HepG2 (cell line): ENCODE results near the gene CLCN2. TPM values are rescaled to one million over a fixed set of nuclear protein-coding genes. Genes with fewer than 3 reads are reported as not detected.
A peak's percentile ranks its signal among the peaks of the same experiment; 100 is the strongest.

Experiments
- ATAC-seq: fragments of 200-7000 bp; cut with Tn5 transposase; 3 replicates; pipeline ENCODE4 v1.9.1; 2020; ENCODE audit warnings: mild to moderate bottlenecking, moderate library complexity
- Bru-seq: library from RNA; stranded (reverse); fragments of 400-500 nt; gene quantifications from one replicate; lab custom pipeline; 2021; lab: Mats Ljungman, UMichigan
- BruChase-seq, 2 experiments: library from RNA; stranded (reverse); fragments of 400-500 nt; gene quantifications; one replicate each; lab custom pipeline; 2021; lab: Mats Ljungman, UMichigan
- BruUV-seq: library from RNA; stranded (reverse); fragments of 400-500 nt; replicated peaks from 2 replicates; lab custom pipeline; 2021; lab: Mats Ljungman, UMichigan
- CTCF ChIA-PET: fragments of 300-600 bp; formaldehyde crosslinking; extraction: SDS; loops from one replicate; lab custom pipeline; 2021; ENCODE audit warnings: low total read pairs, inconsistent platforms, low intra/inter-chr PET ratio; lab: Yijun Ruan, JAX
- POLR2A ChIA-PET: fragments of 350-600 bp; sonication (Branson Sonifier 250); formaldehyde crosslinking; loops from one replicate; lab custom pipeline; 2020; ENCODE audit warnings: antibody characterized with exemption, inconsistent platforms; lab: Yijun Ruan, JAX
- DNase-seq: peaks from one replicate; pipeline ENCODE4 v3.0.0-alpha.2; 2015; ENCODE audit warnings: low spot score
- FAIRE-seq: peaks from 3 replicates; lab custom pipeline; 2011; peaks lifted over from hg19 to GRCh38; lab: Jason Lieb, UNC
- H2AFZ ChIP-seq: one replicate; pipeline ENCODE4 v1.6.1; 2011; ENCODE audit warnings: low read length, inconsistent platforms
- H3K27ac ChIP-seq: fragments of 300-600 bp; 3 replicates; pipeline ENCODE4 v1.8.0; 2011; ENCODE audit warnings: mixed run types, mild to moderate bottlenecking, mixed read lengths, low read length, inconsistent platforms; ENCODE audit not compliant: insufficient read depth; ENCODE audit errors: extremely low read length
- H3K27me3 ChIP-seq, 2 experiments: fragments of 200-600 bp in 1 of 2; 2 replicates in 1 of 2; 3 replicates in 1 of 2; pipeline versions ENCODE4 v1.6.0 to v1.8.0; 2011; ENCODE audit warnings: low read length in 2 of 2, mild to moderate bottlenecking in 2 of 2, moderate library complexity in 2 of 2, inconsistent platforms in 1 of 2; ENCODE audit not compliant: insufficient read depth in 2 of 2, control insufficient read depth in 1 of 2
- H3K36me3 ChIP-seq, 2 experiments: fragments of 200-600 bp in 1 of 2; replicated peaks in 1 of 2; 2 replicates in 1 of 2; 3 replicates in 1 of 2; pipeline versions ENCODE4 v1.5.1 to v1.8.0; 2011; ENCODE audit warnings: low read length in 2 of 2, inconsistent platforms in 1 of 2; ENCODE audit not compliant: insufficient read depth in 2 of 2, control insufficient read depth in 1 of 2
- H3K4me1 ChIP-seq: 2 replicates; pipeline ENCODE4 v1.5.1; 2012; ENCODE audit warnings: low read length, inconsistent platforms; ENCODE audit not compliant: insufficient read depth
- H3K4me2 ChIP-seq: 2 replicates; pipeline ENCODE4 v1.6.0; 2011; ENCODE audit warnings: low read depth, low read length, inconsistent platforms
- H3K4me3 ChIP-seq, 3 experiments: fragments of 200-600 bp in 1 of 3; sonication (generic), shearing (Covaris generic) in 1 of 3; replicated peaks in 1 of 3; 2 replicates each; pipeline ENCODE4 v1.5.1; 2011 to 2016; ENCODE audit warnings: low read length in 3 of 3, inconsistent platforms in 2 of 3, low read depth in 2 of 3, mild to moderate bottlenecking in 2 of 3, control low read depth in 1 of 3, mixed read lengths in 1 of 3; ENCODE audit not compliant: insufficient read depth in 1 of 3
- H3K79me2 ChIP-seq: one replicate; pipeline ENCODE4 v1.6.1; 2011; ENCODE audit warnings: low read length, inconsistent platforms; ENCODE audit not compliant: insufficient read depth
- H3K9ac ChIP-seq: 2 replicates; pipeline ENCODE4 v1.6.0; 2011; ENCODE audit warnings: mild to moderate bottlenecking, low read depth, low read length, inconsistent platforms; ENCODE audit not compliant: insufficient read depth
- H3K9me3 ChIP-seq: 2 replicates; pipeline ENCODE4 v1.5.1; 2012; ENCODE audit warnings: mild to moderate bottlenecking, low read length
- H4K20me1 ChIP-seq: 2 replicates; pipeline ENCODE4 v1.6.0; 2011; ENCODE audit warnings: inconsistent platforms, mild to moderate bottlenecking, low read length, moderate library complexity; ENCODE audit not compliant: insufficient read depth
- CHD4 ChIP-seq: fragments of 200-600 bp; sonication (generic); IDR thresholded peaks from 2 replicates; pipeline ENCODE4 v1.7.0; 2017; ENCODE audit warnings: mild to moderate bottlenecking, low read length, borderline replicate concordance
- GTF3A ChIP-seq: sonication (generic); formaldehyde crosslinking; conservative IDR thresholded peaks from 2 replicates; pipeline ENCODE4 v1.4.0; 2020; ENCODE audit warnings: mild to moderate bottlenecking, missing genetic modification reagents
- GZF1 ChIP-seq: sonication (generic); formaldehyde crosslinking; IDR thresholded peaks from 2 replicates; pipeline ENCODE4 v1.5.1; 2020; ENCODE audit warnings: mild to moderate bottlenecking, missing genetic modification reagents
- HNF4A ChIP-seq: sonication (generic); formaldehyde crosslinking; IDR thresholded peaks from 2 replicates; pipeline ENCODE4 v1.4.0; 2020; ENCODE audit warnings: missing genetic modification reagents
- RAD21 ChIP-seq: fragments of 450-650 bp; formaldehyde crosslinking; IDR thresholded peaks from 2 replicates; pipeline ENCODE4 v1.5.0; 2020; ENCODE audit warnings: mild to moderate bottlenecking
- SALL1 ChIP-seq: sonication (generic); formaldehyde crosslinking; IDR thresholded peaks from 2 replicates; pipeline ENCODE4 v1.8.0; 2022; ENCODE audit warnings: mild to moderate bottlenecking, missing genetic modification reagents
- SKI ChIP-seq: fragments of 450-650 bp; IDR thresholded peaks from one replicate; pipeline ENCODE4 v1.6.1; 2018; ENCODE audit warnings: mild to moderate bottlenecking; ENCODE audit not compliant: partially characterized antibody
- TAF1 ChIP-seq: sonication (generic); formaldehyde crosslinking; IDR thresholded peaks from 2 replicates; pipeline ENCODE4 v1.4.0; 2020; ENCODE audit warnings: missing genetic modification reagents
- ZBTB21 ChIP-seq: sonication (generic); formaldehyde crosslinking; IDR thresholded peaks from 2 replicates; pipeline ENCODE4 v1.4.0; 2020; ENCODE audit warnings: missing genetic modification reagents
- ZNF274 ChIP-seq: sonication (generic); formaldehyde crosslinking; IDR thresholded peaks from 2 replicates; pipeline ENCODE4 v1.5.1; 2020; ENCODE audit warnings: mild to moderate bottlenecking, missing genetic modification reagents
- ZSCAN31 ChIP-seq: sonication (generic); formaldehyde crosslinking; IDR thresholded peaks from 2 replicates; pipeline ENCODE4 v1.5.0; 2020; ENCODE audit warnings: low read depth, mild to moderate bottlenecking, missing genetic modification reagents
- WGBS: methylation state at CpG from one replicate; pipeline ENCODE4 v1.1.6; 2017; ENCODE audit warnings: low lambda C conversion rate; 5-methylcytosine and 5-hydroxymethylcytosine counted together
- in situ Hi-C: cut with HindIII; loops from 2 replicates; pipeline ENCODE4 v1.10.0; 2017; ENCODE audit warnings: low pct_unique_long_range_greater_than_20kb; ENCODE audit not compliant: extremely low pct_ligation_motif_present
- intact Hi-C: fragments of 100-400 bp; cut with micrococcal nuclease; formaldehyde crosslinking; loops from one replicate; pipeline ENCODE4 v1.10.0; 2022; ENCODE audit not compliant: unreplicated experiment
- long read RNA-seq, 2 experiments: library from RNA in 1 of 2; library from polyadenylated mRNA in 1 of 2; stranded (forward) in 1 of 2; unstranded in 1 of 2; transcript quantifications; one replicate each; pipeline ENCODE4 v2.0.0, GENCODE V29; 2019 to 2022
- polyA minus RNA-seq, 3 experiments: library from RNA; depleted of rRNA, polyadenylated mRNA; stranded (reverse); fragments of >200 nt; gene quantifications; 2 replicates each; pipeline ENCODE4 v1.2.3, GENCODE V29; 2011; ENCODE audit warnings: low replicate concordance in 1 of 3
- polyA plus RNA-seq, 8 experiments: library from polyadenylated mRNA; depleted of rRNA in 3 of 8; stranded (reverse) in 7 of 8; unstranded in 1 of 8; fragments of >200 nt; fragmentation: Illumina TruSeq in 4 of 8; extraction: Trizol in 4 of 8; gene quantifications; 2 replicates each; pipeline versions ENCODE4 v1.2.1 to v1.2.3, GENCODE V29; 2011 to 2016; ENCODE audit warnings: low read depth in 4 of 8, missing spikeins in 1 of 8, mixed read lengths in 1 of 8; ENCODE audit not compliant: insufficient read depth in 1 of 8
- total RNA-seq, 5 experiments: library from RNA; depleted of rRNA; stranded (reverse); fragments of >200 nt; fragmentation: Illumina TruSeq; extraction: Trizol; gene quantifications; 2 replicates each; pipeline ENCODE4 v1.2.3, GENCODE V29; 2016; ENCODE audit warnings: low read depth in 1 of 5
- TF ChIP-seq, protein P1 (sequence below): IDR thresholded peaks from 2 replicates; pipeline ENCODE4 v1.6.1; 2012; ENCODE audit warnings: inconsistent platforms
- TF ChIP-seq, protein P2 (sequence below): sonication (generic); formaldehyde crosslinking; IDR thresholded peaks from 2 replicates; pipeline ENCODE4 v1.9.0; 2021; ENCODE audit warnings: missing genetic modification reagents, borderline replicate concordance
- TF ChIP-seq, protein P3 (sequence below): sonication (generic); formaldehyde crosslinking; IDR thresholded peaks from 2 replicates; pipeline ENCODE4 v1.5.0; 2020; ENCODE audit warnings: missing genetic modification reagents

The CLCN2 gene
- total RNA-seq (2016; rRNA removed; fragmentation: Illumina TruSeq; extraction: Trizol): 5.2 and 13.5 TPM in 2 replicates
- 6.6 and 7.6 TPM in 2 replicates for total RNA-seq (2016; cell fraction: cytosol; rRNA removed; fragmentation: Illumina TruSeq; extraction: Trizol; ENCODE audit: low read depth)
- total RNA-seq (2016; cell fraction: insoluble cytoplasmic fraction; rRNA removed; fragmentation: Illumina TruSeq; extraction: Trizol): 3.5 and 14.3 TPM in 2 replicates
- total RNA-seq (2016; cell fraction: membrane; rRNA removed; fragmentation: Illumina TruSeq; extraction: Trizol): 5.6 and 6.9 TPM in 2 replicates
- total RNA-seq (2016; cell fraction: nucleus; rRNA removed; fragmentation: Illumina TruSeq; extraction: Trizol): 19.4 and 22.0 TPM in 2 replicates
- polyA plus RNA-seq (2011; rRNA removed): 11.4 and 14.3 TPM in 2 replicates
- 5.5 and 6.4 TPM in 2 replicates for polyA plus RNA-seq (2011; cell fraction: cytosol; rRNA removed)
- 41.8 and 47.0 TPM in 2 replicates for polyA plus RNA-seq (2011; cell fraction: nucleus; rRNA removed)
- 5.4 and 6.1 TPM in 2 replicates for polyA plus RNA-seq (2012)
- polyA plus RNA-seq (2016; cell fraction: cytosol; fragmentation: Illumina TruSeq; extraction: Trizol; ENCODE audit: low read depth): 2.0 and 2.6 TPM in 2 replicates
- polyA plus RNA-seq (2016; cell fraction: insoluble cytoplasmic fraction; fragmentation: Illumina TruSeq; extraction: Trizol; ENCODE audit: low read depth): 4.8 and 5.5 TPM in 2 replicates
- 3.7 and 4.4 TPM in 2 replicates for polyA plus RNA-seq (2016; cell fraction: membrane; fragmentation: Illumina TruSeq; extraction: Trizol; ENCODE audit: low read depth)
- polyA plus RNA-seq (2016; cell fraction: nucleus; fragmentation: Illumina TruSeq; extraction: Trizol; ENCODE audit: insufficient read depth, low read depth): 50.3 and 58.1 TPM in 2 replicates
- polyA minus RNA-seq (2011; rRNA and poly(A)+ RNA removed; ENCODE audit: low replicate concordance): 29.7 and 47.2 TPM in 2 replicates
- polyA minus RNA-seq (2011; cell fraction: cytosol; rRNA and poly(A)+ RNA removed): 5.3 and 6.0 TPM in 2 replicates
- polyA minus RNA-seq (2011; cell fraction: nucleus; rRNA and poly(A)+ RNA removed): 26.4 and 31.7 TPM in 2 replicates
- percentile 65 among the genes with signal in this experiment for Bru-seq, nascent RNA
- BruChase-seq, experiment 1, labeled RNA remaining after a 6-hour chase: percentile 72 among the genes with signal in this experiment
- BruChase-seq, experiment 2, labeled RNA remaining after a 2-hour chase: percentile 74 among the genes with signal in this experiment
- long read RNA-seq, experiment 1, partial matches to known transcripts: 4 of 5 reads
- long read RNA-seq, experiment 1, other reads (novel, unspliced or antisense): 0 of 5 reads
- long read RNA-seq, experiment 2, transcript CLCN2-201 (24 exons, 3,290 nt): major isoform, 6 of 22 reads
- long read RNA-seq, experiment 2, partial matches to known transcripts: 3 of 22 reads
- long read RNA-seq, experiment 2, other reads (novel, unspliced or antisense): 10 of 22 reads

DNA sequence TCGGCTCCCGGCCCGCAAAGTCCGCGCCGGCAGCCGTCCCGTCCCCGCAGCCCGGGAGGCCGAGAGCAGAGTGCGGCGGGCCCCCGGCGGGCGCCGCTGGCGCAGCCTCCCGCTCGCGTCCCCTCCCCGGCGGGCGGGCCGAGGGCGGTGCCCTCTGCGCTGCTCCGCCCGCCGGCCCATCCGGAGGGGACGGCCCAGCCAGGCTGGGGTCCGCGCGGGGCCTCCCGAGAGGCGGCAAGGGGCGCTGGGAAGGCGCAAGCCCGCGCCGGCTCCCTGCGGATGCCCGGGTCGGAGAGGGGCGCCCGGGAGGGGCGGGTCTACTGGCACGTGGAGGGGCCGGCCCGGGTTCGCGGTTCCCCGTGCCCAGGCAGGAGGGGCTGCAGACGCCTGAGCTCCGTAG, at the start of gene CLCN2, which contains the start of gene POLR2H:
Gene CLCN2 (minus strand): TSS at position 74 of the 400 bp plus-strand sequence. CDS start 126 bp downstream, outside the sequence.
Gene POLR2H (plus strand): TSS at position 179 of the 400 bp plus-strand sequence. CDS start 1,783 bp downstream, outside the sequence.
- ChIA-PET POLR2A (interaction anchor here (1.4 to 2.9 kb wide), 10 partner anchors 10 to 176 kb away, joined by 3 to 18 read pairs (median 8); partner anchors contain the start of genes ABCF3, CHRD and FAM131A), CTCF (no interaction called here)
- FAIRE-seq: no peak
- H3K4me1 ChIP-seq: peaks cover 44% of the 10 kb centered on the region
- no TSS peak for BruUV-seq
- no peaks in the 10 kb centered on the region for H3K9me3 ChIP-seq
- peaks cover 7% of the 10 kb centered on the region; the same call in 1 of the 2 replicates for H4K20me1 ChIP-seq
- DNase-seq: peak; percentile 53
- H3K36me3 ChIP-seq: peaks cover 12 to 30% of the 10 kb centered on the region in 2 experiments
- peak within 1 kb of the TSS; percentile 97 for H3K9ac ChIP-seq
- H3K4me2 ChIP-seq: peak within 1 kb of the TSS; percentile 100
- peak; percentile 74 for ATAC-seq
- no CpG with 5 or more reads among the region's 56 CpGs for WGBS
- no peaks in the 10 kb centered on the region; a peak in 1 of 5 replicates for H3K27me3 ChIP-seq
- no peak within 1 kb of the TSS for H2AFZ ChIP-seq
- peaks cover 31% of the 10 kb centered on the region for H3K79me2 ChIP-seq
- H3K4me3 ChIP-seq: peak within 1 kb of the TSS; percentile 93 to 96 (median 96)
- in situ Hi-C loops (no loop called here), intact Hi-C loops (no loop called here)
- H3K27ac ChIP-seq: peak within 1 kb of the TSS; percentile 97
- TF ChIP-seq ZNF274 (CRISPR knock-in tag): no peak
- no peak for TF ChIP-seq ZBTB21 (CRISPR knock-in tag)
- TF ChIP-seq ZSCAN31 (CRISPR knock-in tag): peak; percentile 86
- TF ChIP-seq, protein P1, sequence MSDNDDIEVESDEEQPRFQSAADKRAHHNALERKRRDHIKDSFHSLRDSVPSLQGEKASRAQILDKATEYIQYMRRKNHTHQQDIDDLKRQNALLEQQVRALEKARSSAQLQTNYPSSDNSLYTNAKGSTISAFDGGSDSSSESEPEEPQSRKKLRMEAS: peak; percentile 54; the same call in 1 of the 2 replicates
- TF ChIP-seq, protein P2, sequence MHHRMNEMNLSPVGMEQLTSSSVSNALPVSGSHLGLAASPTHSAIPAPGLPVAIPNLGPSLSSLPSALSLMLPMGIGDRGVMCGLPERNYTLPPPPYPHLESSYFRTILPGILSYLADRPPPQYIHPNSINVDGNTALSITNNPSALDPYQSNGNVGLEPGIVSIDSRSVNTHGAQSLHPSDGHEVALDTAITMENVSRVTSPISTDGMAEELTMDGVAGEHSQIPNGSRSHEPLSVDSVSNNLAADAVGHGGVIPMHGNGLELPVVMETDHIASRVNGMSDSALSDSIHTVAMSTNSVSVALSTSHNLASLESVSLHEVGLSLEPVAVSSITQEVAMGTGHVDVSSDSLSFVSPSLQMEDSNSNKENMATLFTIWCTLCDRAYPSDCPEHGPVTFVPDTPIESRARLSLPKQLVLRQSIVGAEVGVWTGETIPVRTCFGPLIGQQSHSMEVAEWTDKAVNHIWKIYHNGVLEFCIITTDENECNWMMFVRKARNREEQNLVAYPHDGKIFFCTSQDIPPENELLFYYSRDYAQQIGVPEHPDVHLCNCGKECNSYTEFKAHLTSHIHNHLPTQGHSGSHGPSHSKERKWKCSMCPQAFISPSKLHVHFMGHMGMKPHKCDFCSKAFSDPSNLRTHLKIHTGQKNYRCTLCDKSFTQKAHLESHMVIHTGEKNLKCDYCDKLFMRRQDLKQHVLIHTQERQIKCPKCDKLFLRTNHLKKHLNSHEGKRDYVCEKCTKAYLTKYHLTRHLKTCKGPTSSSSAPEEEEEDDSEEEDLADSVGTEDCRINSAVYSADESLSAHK (CRISPR knock-in tag): no peak
- peak; percentile 15 for TF ChIP-seq SALL1 (CRISPR knock-in tag)
- peak; percentile 60 for TF ChIP-seq RAD21 (CRISPR knock-in tag)
- TF ChIP-seq GZF1 (CRISPR knock-in tag): no peak
- TF ChIP-seq TAF1: no peak; the same call in 1 of the 2 replicates
- peak; percentile 48 for TF ChIP-seq SKI
- TF ChIP-seq GTF3A (CRISPR knock-in tag): no peak
- TF ChIP-seq CHD4: no peak
- TF ChIP-seq HNF4A (CRISPR knock-in tag): no peak
- TF ChIP-seq, protein P3, sequence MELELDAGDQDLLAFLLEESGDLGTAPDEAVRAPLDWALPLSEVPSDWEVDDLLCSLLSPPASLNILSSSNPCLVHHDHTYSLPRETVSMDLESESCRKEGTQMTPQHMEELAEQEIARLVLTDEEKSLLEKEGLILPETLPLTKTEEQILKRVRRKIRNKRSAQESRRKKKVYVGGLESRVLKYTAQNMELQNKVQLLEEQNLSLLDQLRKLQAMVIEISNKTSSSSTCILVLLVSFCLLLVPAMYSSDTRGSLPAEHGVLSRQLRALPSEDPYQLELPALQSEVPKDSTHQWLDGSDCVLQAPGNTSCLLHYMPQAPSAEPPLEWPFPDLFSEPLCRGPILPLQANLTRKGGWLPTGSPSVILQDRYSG (CRISPR knock-in tag): peak; percentile 82; the same call in 1 of the 2 replicates
